Activated CD8-positive, alpha-beta memory T cell treated with anti-CD3 and anti-CD28 coated beads, Interleukin-2, amount 10 ng/mL, durations not matched to agents 7 days and 5 days (primary cell): ENCODE measurements around the gene ASB18. TPM values are rescaled to one million over a fixed set of nuclear protein-coding genes. Genes with fewer than 3 reads are reported as not detected.

Source experiments
- ATAC-seq: fragments of 150-1000 bp; cut with Tn5 transposase; one replicate; pipeline ENCODE4 v1.10.0; 2021; ENCODE audit warnings: moderate library complexity
- CTCF ChIA-PET: fragments of 350-600 bp; sonication (Branson Sonifier 250); formaldehyde crosslinking; loops from one replicate; lab custom pipeline; 2021; ENCODE audit warnings: antibody characterized with exemption; lab: Charles Lee
- DNase-seq: peaks from one replicate; pipeline ENCODE4 v3.0.0-alpha.2; 2020
- H3K27ac Mint-ChIP-seq: one replicate; pipeline ENCODE4 v1.8.0; 2021; ENCODE audit warnings: mild to moderate bottlenecking, mixed read lengths
- H3K27me3 Mint-ChIP-seq: one replicate; pipeline ENCODE4 v1.8.0; 2021; ENCODE audit warnings: mixed read lengths
- H3K36me3 Mint-ChIP-seq: one replicate; pipeline ENCODE4 v1.8.0; 2021; ENCODE audit warnings: mild to moderate bottlenecking, mixed read lengths
- H3K4me1 Mint-ChIP-seq: one replicate; pipeline ENCODE4 v1.8.0; 2021; ENCODE audit warnings: mixed read lengths
- H3K4me3 Mint-ChIP-seq: one replicate; pipeline ENCODE4 v1.8.0; 2021; ENCODE audit warnings: mild to moderate bottlenecking, moderate library complexity, mixed read lengths
- H3K9me3 Mint-ChIP-seq: one replicate; pipeline ENCODE4 v1.8.0; 2022; ENCODE audit warnings: low read depth, mixed read lengths
- total RNA-seq, 2 experiments: library from RNA; stranded (reverse); gene quantifications; one replicate each; pipeline ENCODE4 v1.2.3, GENCODE V29; 2021

Gene ASB18
- total RNA-seq, 2 experiments from 2014 or later = not detected

DNA sequence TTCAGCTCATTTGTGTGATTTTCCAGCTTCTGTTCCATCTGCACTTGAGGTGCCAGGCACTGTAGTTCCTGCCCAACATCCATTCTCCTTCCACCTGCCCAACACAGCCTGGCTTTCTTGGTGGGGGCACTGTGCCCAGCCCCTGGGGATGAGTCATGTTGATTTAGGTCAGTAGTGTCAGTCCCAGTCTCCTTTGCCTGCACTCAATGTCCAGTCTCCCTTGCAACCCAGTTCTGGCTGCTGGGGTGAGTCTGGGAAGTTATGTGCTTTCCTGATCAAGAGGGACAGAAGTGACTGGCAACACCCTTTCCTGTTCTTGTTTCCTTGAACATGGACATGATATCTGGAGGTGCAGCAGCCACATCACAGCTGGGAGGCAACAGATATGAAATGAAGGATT lies 1.5 kb upstream of the ASB18 start:
- CTCF ChIA-PET = no interaction called here
- Mint-ChIP-seq H3K27ac (no peak overlapping the region), H3K4me3 (no peak overlapping the region), H3K4me1 (no peaks in the 10 kb centered on the region), H3K36me3 (no peaks in the 10 kb centered on the region), H3K27me3 (no peaks in the 10 kb centered on the region), H3K9me3 (peaks cover 5% of the 10 kb centered on the region)
- ATAC-seq (no peak), DNase-seq (no peak)

DNA sequence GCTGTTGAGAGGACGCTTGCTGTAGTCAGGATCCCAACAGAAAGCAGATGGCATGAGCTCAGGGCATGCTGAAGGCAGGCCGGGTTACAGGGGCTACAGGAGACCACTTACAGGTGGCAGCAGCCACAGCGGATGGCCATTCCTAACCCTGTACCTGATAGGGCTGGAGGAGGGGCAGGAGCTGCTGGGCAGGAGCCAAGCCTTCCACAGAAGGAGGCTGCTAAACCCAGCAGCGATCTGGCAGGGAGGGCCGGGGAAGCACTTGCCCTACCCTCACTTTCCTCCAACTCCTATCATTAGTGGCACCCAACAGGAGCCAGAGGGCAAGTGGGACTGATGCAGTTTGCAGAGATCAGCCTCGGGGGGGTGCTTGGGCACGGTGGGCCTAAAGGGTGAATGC lies 2.0 kb downstream of the ASB18 start:
- Mint-ChIP-seq H3K27ac (no peak overlapping the region), H3K27me3 (no peaks in the 10 kb centered on the region), H3K36me3 (no peaks in the 10 kb centered on the region), H3K4me1 (no peaks in the 10 kb centered on the region), H3K4me3 (no peak overlapping the region), H3K9me3 (peaks cover 5% of the 10 kb centered on the region)
- CTCF ChIA-PET = no interaction called here
- DNase-seq (no peak), ATAC-seq (no peak)

DNA sequence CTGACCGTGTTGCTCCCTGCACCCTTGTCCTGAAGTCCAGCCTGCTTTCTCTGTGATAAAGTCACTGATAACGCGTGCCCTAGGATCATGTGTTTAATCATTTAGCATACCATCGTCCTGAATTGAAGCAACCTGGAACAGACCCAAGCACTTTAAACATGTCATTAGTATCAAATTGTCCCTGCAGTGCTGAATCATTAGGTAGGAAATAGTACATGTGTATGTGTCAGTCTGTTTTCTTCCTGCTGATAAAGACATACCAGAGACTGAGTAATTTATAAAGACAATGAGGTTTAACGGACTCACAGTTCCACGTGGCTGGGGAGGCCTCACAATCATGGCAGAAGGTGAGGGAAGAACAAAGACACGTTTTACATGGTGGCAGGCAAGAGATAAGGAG lies 2.8 kb downstream of the ASB18 start:
- no peaks in the 10 kb centered on the region for H3K4me1 Mint-ChIP-seq
- H3K27ac Mint-ChIP-seq = no peak overlapping the region
- no peak for ATAC-seq
- H3K9me3 Mint-ChIP-seq = peaks cover 5% of the 10 kb centered on the region
- no peak overlapping the region for H3K4me3 Mint-ChIP-seq
- H3K27me3 Mint-ChIP-seq = no peaks in the 10 kb centered on the region
- no peak for DNase-seq
- CTCF ChIA-PET = no interaction called here
- no peaks in the 10 kb centered on the region for H3K36me3 Mint-ChIP-seq

DNA sequence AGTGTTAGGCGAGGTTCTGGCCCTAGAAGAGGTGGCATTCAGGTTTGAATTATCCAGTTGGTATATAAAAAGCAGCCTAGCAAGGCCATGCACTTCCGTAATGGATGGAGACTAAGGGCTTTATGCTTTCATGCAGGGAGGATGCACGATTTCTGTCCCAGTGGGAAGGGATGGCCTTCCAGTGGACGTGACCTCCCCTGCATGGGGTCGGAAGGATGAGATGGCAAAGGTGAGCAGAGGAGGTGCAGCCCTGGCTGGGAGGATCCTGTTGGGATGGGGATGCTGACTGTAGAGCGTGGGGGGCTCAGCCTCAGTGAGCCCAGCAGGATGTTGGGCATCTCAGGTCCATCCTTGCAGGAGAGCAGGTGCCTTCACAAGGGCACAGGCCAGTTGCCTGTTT lies 4.8 kb downstream of the ASB18 start:
- no peaks in the 10 kb centered on the region for H3K4me1 Mint-ChIP-seq
- peaks cover 5% of the 10 kb centered on the region for H3K9me3 Mint-ChIP-seq
- H3K36me3 Mint-ChIP-seq = no peaks in the 10 kb centered on the region
- DNase-seq (peak; percentile 11), ATAC-seq (no peak)
- H3K27me3 Mint-ChIP-seq = no peaks in the 10 kb centered on the region
- CTCF ChIA-PET = no interaction called here
- no peak overlapping the region for H3K4me3 Mint-ChIP-seq
- H3K27ac Mint-ChIP-seq = no peak overlapping the region

DNA sequence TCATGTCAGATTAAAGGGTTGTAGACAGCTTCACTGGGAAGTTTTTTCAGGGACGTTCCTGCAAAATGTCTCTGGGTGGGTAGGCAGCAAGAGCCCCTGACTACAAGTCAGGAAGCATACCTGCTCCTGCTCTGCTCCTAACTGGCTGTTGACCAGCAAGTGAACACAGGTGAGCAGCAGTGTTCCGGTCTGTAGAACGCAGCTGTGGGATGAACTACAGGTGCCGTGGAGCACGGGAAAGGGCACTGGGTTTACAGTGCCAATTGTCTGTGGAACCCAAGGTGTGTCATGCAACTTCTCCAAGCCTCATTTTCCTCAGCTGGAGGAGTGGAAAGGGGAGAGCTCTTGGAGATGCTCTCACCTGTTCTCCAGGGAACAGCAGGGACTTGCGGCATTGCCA lies 6.6 kb downstream of the ASB18 start:
- DNase-seq (peak; percentile 21), ATAC-seq (no peak)
- peaks cover 5% of the 10 kb centered on the region for H3K9me3 Mint-ChIP-seq
- CTCF ChIA-PET = no interaction called here
- H3K4me1 Mint-ChIP-seq = no peaks in the 10 kb centered on the region
- H3K27ac Mint-ChIP-seq = no peak overlapping the region
- no peaks in the 10 kb centered on the region for H3K36me3 Mint-ChIP-seq
- H3K4me3 Mint-ChIP-seq = no peak overlapping the region
- no peaks in the 10 kb centered on the region for H3K27me3 Mint-ChIP-seq

DNA sequence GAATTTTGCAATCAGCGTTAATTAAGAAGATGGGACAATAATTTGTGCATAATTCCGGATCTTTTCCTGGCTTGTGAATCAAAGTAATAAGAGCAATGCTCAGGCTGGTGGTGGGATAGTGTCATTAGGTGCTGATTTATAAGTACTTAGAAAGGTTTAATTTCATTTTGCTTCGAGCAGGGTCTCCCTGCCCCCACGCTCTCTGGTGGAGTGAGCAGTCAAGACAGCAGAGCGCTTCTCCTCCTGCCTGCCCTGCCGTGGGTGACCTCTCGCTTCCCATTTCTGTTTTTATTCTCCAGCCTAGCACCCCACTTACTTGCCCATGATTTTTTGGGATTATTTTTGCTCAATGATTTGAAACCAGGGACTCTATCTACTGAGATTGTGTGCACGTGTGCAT lies 7.1 kb downstream of the ASB18 start:
- ATAC-seq = no peak
- no peaks in the 10 kb centered on the region for H3K4me1 Mint-ChIP-seq
- H3K27ac Mint-ChIP-seq = no peak overlapping the region
- H3K36me3 Mint-ChIP-seq = no peaks in the 10 kb centered on the region
- no peak overlapping the region for H3K4me3 Mint-ChIP-seq
- no peaks in the 10 kb centered on the region for H3K27me3 Mint-ChIP-seq
- CTCF ChIA-PET = no interaction called here
- peak; percentile 1 for DNase-seq
- peaks cover 5% of the 10 kb centered on the region for H3K9me3 Mint-ChIP-seq

DNA sequence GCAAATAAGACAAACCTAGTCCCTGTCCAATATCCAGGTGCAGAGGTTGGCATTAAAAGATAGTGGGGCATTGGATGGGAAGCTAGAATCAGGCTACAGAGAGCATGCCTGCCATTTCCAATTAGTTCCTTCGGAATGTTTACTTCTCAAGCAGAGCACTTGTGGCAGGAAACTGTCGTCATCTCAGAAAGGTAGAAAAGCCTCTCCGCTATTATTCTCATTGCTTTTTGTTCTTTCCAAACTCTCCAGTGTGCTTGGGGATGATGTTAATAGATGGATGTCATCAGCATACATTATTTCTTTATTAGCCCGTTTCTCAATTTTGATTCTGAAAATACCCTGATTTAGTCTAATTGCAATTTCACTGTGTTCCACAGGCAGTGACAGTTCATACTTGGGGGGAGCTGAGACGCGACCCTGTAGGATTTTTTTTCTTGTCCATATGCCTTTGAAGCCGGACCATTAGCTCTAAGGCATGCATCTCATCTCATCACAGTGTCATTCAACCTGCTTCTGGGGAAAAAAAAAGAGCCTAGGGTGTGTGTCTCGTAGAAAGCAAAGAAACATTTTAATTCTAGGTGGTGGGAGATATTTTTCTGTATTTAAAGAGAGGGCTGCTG lies 7.7 kb downstream of the ASB18 start:
- no peak for ATAC-seq
- H3K9me3 Mint-ChIP-seq = peaks cover 3% of the 10 kb centered on the region
- no peak overlapping the region for H3K4me3 Mint-ChIP-seq
- no peaks in the 10 kb centered on the region for H3K27me3 Mint-ChIP-seq
- no peak for DNase-seq
- no peaks in the 10 kb centered on the region for H3K36me3 Mint-ChIP-seq
- no peak overlapping the region for H3K27ac Mint-ChIP-seq
- no peaks in the 10 kb centered on the region for H3K4me1 Mint-ChIP-seq
- CTCF ChIA-PET = no interaction called here

DNA sequence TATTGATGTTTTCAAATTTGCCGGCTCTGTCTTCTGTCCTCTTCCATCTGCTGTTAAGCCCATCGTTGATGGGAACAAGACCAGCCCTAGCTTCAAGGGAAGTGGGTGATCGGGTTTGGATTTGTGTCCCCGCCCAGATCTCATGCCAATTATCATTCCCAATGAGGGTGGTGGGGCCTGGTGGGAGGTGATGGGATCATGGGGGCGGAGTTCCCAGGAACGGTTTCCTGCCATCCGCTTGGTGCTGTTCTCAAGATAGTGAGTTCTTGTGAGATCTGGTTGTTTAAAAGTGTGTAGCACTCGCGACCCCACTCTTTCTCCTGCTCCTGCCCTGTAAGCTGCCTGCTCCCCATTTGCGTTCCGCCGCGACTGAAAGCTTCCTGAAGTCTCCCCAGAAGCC lies 9.5 kb downstream of the ASB18 start:
- Mint-ChIP-seq H3K4me3 (no peak overlapping the region), H3K4me1 (no peaks in the 10 kb centered on the region), H3K36me3 (no peaks in the 10 kb centered on the region), H3K27ac (no peak overlapping the region), H3K27me3 (peaks cover 3% of the 10 kb centered on the region), H3K9me3 (no peaks in the 10 kb centered on the region)
- no peak for DNase-seq
- CTCF ChIA-PET = no interaction called here
- no peak for ATAC-seq

DNA sequence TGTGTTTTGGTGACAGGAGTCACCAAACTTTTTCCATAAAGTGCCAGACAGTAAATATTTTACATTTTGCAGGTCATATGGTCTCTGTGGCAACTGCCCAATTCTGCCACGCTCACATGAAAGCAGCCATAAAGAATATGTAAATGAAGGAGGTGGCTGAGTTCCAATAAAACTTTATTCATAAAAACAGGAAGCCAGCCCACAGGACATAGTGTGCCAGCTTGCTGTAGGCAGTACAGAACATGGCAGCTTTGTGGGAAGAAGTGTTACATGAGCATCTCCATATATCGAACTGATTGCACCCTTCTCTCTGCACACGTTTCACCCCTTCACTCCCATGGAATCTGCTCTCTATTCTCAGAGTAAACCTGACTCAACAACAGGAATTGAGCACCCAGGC lies 10.2 kb downstream of the ASB18 start:
- no peak overlapping the region for H3K4me3 Mint-ChIP-seq
- CTCF ChIA-PET = no interaction called here
- H3K9me3 Mint-ChIP-seq = no peaks in the 10 kb centered on the region
- no peaks in the 10 kb centered on the region for H3K36me3 Mint-ChIP-seq
- H3K4me1 Mint-ChIP-seq = no peaks in the 10 kb centered on the region
- peaks cover 8% of the 10 kb centered on the region for H3K27me3 Mint-ChIP-seq
- no peak overlapping the region for H3K27ac Mint-ChIP-seq
- ATAC-seq = no peak
- no peak for DNase-seq

DNA sequence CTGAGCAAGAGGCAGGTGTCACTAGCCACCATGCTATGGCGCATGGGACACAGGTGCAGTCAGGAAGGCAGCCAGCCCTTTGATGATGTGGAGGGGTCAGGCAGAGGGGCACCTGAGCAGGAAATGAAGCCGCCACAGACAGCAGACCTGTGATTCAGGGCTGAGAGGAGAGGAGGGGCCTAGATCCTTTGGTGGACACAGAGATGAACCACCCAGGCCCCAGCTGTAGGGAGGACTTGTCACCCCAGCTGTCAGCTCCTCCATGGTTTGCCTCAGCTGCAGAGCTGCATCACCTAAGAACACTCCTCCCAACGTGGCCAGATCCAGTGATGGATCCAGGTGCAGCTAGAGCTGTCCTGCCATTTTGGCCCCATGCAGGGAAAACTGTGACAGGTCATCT lies 11.6 kb downstream of the ASB18 start:
- no peaks in the 10 kb centered on the region for H3K36me3 Mint-ChIP-seq
- no peak overlapping the region for H3K27ac Mint-ChIP-seq
- DNase-seq = no peak
- H3K4me3 Mint-ChIP-seq = no peak overlapping the region
- CTCF ChIA-PET = no interaction called here
- H3K9me3 Mint-ChIP-seq = no peaks in the 10 kb centered on the region
- peaks cover 8% of the 10 kb centered on the region for H3K27me3 Mint-ChIP-seq
- H3K4me1 Mint-ChIP-seq = no peaks in the 10 kb centered on the region
- ATAC-seq = no peak

DNA sequence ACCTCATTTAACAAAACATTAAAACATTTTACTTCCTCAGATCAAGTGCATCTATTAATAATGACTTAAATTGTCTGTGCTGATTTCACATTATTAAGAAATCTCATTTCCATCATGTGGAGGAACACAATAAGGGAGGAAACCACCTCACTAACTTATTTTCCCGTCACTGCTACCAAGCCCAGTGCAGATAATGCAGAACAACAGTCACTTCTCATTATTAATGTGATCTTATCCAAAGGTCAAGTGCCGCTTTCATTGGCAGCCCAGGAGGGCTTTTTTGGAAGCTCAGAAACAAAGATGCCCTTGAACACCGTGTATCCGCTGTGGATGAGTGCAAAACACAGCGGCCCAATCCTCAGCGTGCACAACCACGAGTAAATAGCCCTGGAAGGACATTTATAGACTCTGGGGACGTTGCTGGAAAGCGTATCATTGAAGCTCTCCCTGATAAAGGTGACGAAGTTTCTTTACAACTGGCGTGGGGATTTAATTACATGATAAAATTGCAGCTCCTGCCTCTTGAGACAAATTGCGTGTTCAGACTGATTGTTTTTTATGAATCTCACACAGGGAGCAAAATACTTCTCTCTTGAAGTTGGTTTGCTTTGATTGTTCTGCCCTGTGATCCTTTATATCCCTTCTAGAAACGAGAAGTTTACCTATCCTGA lies 13.2 kb downstream of the ASB18 start:
- DNase-seq = no peak
- H3K9me3 Mint-ChIP-seq = no peaks in the 10 kb centered on the region
- CTCF ChIA-PET = no interaction called here
- no peaks in the 10 kb centered on the region for H3K36me3 Mint-ChIP-seq
- H3K4me1 Mint-ChIP-seq = no peaks in the 10 kb centered on the region
- H3K27me3 Mint-ChIP-seq = peaks cover 8% of the 10 kb centered on the region
- no peak overlapping the region for H3K27ac Mint-ChIP-seq
- ATAC-seq = no peak
- no peak overlapping the region for H3K4me3 Mint-ChIP-seq

DNA sequence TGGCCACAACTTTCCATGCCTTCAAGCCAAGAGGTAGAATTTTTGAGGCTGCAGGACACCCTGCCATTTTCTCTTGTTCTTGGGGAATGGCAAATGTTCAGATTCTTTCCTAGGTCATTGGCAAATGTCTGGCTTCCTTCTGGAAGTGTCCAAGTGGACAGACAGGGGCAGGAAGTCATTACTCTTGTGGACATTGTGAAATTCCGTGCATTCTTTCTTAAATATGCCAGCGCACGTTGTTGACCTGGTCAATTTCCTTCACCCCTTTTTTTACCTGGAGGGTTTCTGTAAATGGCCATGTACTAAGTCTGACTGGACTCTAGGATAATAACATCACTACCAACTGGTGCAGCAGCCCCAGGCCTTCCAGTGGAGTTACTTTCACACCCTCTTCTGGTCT lies 13.9 kb downstream of the ASB18 start:
- Mint-ChIP-seq H3K27me3 (peaks cover 8% of the 10 kb centered on the region), H3K9me3 (no peaks in the 10 kb centered on the region), H3K36me3 (no peaks in the 10 kb centered on the region), H3K4me3 (no peak overlapping the region), H3K4me1 (no peaks in the 10 kb centered on the region), H3K27ac (no peak overlapping the region)
- CTCF ChIA-PET = no interaction called here
- ATAC-seq (no peak), DNase-seq (no peak)

DNA sequence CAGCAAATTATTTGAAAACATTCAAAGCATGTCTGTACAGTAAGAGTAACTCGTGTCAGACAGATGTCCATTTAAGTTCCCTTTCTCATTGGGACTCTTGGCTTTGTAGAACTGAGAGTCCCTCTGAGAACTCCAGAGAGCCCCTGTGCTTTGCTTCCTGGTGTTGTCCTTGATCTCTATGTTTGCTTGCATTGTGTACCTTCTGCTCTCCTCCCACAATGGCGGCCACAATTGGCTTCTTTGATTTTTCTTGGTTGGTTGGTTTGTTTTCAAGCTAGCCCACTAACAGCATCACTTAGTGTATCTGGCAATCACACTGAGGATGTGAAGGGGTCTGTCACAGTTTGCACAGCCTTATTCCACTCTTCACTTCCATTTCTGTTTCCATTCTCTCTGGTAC lies 15.1 kb downstream of the ASB18 start:
- CTCF ChIA-PET = no interaction called here
- no peaks in the 10 kb centered on the region for H3K4me1 Mint-ChIP-seq
- DNase-seq (no peak), ATAC-seq (no peak)
- peaks cover 8% of the 10 kb centered on the region for H3K27me3 Mint-ChIP-seq
- H3K36me3 Mint-ChIP-seq = no peaks in the 10 kb centered on the region
- no peak overlapping the region for H3K27ac Mint-ChIP-seq
- H3K9me3 Mint-ChIP-seq = no peaks in the 10 kb centered on the region
- H3K4me3 Mint-ChIP-seq = no peak overlapping the region

DNA sequence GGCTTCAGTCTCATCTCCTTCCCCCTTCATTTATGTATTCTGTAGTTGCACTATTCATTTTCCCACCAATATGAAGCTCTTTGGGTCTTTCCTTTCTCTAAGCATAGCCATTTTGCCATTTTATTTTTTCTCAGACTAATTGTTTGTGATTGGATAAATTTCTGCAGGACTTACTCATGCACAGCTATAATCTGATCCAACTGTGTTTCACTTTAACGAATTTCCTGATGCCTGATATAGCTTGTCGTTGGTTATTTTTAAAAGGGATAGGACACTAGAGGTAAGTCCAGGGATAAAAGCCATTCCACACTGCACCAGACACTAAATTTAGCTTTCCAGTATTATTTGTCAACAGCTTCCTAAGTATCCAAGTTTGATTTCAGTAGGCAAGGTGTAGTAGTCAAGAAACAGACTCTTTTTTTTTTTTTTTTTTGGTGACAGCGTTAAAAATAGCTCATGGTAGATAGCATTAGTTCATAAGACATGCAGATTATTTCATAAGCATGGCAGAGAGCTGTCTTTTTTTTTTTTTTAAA lies 17.4 kb downstream of the ASB18 start:
- ATAC-seq = no peak
- Mint-ChIP-seq H3K4me1 (no peaks in the 10 kb centered on the region), H3K4me3 (no peak overlapping the region), H3K36me3 (no peaks in the 10 kb centered on the region), H3K27ac (no peak overlapping the region), H3K27me3 (peaks cover 8% of the 10 kb centered on the region), H3K9me3 (no peaks in the 10 kb centered on the region)
- DNase-seq = no peak
- CTCF ChIA-PET = no interaction called here
